Stimulated activated CD8-positive, alpha-beta memory T cell treated with anti-CD3 and anti-CD28 coated beads, Interleukin-4, amount 100 ng/mL, for 48 hours (primary cell): ENCODE measurements around the gene WEE1.
"Not testable (repeated sequence)": the region's sequence is repeated elsewhere in the genome, so short reads cannot be mapped to it uniquely, and the experiment has no call there.

Experiments used
- DNase-seq: peaks from one replicate; pipeline ENCODE4 v3.0.0-alpha.2; 2020

WEE1 gene

DNA sequence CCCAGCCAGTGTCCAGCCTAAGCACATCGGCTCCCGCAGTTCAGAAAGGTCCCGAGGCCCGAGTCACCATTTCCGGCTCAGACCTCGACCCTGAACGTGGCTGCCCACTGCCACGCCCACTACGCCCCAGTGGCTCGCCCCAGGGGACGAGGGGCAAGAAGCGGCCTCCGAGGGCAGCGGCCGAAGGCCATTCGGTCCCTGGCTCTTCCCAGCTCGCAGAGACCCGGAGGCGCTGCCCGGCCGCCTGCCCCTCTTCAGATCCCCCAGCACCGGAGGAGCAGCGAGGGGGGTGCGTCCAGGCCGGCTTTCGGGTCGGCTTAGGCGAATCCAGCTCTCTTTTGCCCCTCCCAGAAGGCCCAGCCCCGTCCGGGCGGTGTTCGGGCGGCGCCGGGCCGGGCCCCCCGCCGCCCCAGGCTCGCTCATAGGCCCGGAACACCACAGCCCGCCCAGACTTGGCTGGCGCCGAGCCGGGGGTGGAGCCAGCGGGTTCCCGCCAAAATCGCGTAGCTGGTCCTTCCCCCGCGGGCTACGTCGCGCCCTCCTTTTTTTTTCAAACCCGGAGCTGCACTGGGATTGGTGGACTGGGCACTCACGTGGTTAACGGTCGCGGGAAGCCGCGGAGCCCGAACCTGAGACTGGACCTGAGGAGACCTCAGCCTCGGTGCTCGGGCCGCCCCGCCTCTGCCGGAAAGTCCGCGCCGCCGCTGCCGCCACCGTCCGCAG is at the start of gene WEE1:
TSS of gene WEE1 (plus strand) at position 619 of the 723 bp plus-strand sequence. CDS start 264 bp downstream, outside the sequence.
- DNase-seq = peak; percentile 99

DNA sequence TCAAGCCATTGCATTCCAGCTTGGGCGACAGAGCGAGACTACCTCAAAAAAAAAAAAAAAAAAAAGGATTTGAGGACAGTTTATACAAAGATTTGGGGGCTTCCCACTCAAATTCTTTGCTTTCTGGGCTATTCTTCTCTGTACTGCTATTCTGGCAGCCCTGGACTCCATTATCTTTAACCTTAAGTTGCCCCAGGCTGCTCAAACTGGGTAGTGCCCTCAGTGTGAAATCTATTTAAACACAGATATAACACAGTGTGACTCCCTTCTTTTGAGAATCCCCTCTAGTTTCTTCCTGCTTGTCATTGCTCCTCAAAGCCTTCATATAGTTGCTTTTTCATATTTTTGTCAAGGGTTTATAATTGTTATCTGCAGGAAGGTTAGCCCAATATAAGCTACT is 49.5 kb upstream of the WEE1 start:
- no peak for DNase-seq

DNA sequence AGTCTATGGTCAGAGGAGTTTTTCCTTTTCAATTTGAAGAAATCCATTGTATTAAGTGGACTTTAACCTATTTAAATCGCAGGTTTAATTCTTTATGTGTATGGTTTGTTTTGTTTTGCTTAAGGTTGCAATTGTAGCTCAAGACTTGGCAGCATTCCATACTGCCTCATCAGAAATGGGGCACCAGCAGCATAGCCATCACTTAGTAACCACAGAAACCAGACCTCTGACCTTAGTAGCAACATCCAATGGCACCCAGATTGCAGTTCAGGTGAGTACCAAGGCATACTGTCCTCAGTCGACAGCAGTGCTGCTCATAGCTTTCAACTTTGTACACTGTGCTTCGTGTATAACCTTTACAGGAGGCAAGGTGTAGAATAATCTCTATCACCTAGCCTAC is 48.4 kb upstream of the WEE1 start:
- DNase-seq = no peak

DNA sequence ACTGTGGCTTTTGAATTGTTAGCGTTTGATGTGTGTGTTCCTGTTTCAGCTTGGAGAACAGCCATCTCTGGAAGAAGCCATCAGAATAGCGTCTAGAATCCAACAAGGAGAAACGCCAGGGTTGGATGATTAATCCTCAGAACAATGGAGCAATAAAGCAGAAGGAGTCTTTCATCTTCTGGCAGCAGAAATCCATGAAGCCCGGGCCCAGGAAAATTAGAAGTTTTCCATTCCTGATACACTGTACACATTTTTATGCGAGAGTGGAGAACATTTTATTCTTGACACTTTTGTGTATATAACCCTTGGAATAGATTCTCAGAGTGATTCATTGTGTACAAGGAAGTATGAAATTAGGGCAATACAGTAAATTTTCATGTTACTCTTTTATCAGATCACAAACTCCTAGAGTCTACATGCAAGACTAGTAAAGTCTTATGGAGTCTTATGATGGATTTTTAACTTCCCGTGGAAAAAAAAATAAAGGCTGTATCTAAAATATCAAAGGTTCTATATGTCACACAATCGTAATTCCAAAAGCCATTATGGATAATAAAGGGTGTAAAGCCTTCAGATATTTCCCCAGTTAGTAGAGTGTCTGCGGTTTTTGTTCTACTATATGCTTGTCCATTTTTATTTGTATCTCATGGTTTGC is 45.9 kb upstream of the WEE1 start:
- DNase-seq = no peak

DNA sequence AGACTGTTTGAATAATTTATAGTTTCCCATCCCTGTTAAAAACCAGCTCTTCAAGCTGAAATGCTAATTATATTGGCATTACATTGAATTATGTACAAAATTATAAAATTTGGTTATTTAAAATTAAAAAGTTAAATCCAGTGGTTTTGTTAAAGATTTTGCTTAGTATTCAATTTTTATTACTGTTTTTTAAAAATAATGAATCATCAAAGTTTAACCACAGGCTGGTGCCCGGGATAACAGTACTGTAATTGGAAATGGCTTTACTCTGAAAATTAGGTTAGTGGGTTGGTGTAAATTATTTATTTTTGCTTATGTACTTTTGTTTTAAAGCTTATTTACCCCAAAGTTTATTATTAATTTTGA is 45.4 kb upstream of the WEE1 start:
- DNase-seq = no peak

DNA sequence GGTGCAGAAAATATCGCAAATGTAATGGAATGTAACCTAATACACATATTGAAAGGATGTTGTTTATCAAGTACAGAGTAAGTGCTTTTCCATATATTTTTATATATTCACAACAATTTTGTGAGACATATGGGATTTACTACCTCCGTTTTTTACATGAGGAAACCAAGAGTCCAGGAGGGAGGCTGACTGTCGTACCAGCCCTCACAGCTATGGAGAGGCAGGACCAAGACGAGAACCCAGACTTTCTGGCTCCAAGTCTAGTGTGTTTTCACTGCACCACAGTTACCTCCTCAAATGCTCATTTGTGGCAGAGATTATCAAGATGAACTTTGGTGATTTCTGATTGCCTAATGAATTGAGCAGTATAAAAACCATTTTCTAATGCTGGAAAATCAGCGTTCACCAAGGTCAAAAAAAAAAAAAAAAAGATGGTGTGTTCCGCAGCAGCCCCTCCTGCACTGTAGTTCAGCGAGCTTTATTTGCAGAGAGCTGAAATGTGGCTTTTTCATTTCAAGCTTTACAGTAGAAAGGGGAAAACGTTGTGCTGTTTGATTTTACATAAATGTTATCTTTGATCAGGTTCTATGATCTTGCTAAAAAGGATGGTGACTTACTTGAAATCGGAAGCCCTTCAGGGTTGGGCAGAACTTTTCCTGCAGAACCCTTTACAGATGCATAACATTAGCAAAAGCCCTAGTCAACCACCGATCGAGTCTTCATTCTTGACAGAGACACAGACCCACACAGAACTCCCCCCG is 44.7 kb upstream of the WEE1 start:
- no peak for DNase-seq

DNA sequence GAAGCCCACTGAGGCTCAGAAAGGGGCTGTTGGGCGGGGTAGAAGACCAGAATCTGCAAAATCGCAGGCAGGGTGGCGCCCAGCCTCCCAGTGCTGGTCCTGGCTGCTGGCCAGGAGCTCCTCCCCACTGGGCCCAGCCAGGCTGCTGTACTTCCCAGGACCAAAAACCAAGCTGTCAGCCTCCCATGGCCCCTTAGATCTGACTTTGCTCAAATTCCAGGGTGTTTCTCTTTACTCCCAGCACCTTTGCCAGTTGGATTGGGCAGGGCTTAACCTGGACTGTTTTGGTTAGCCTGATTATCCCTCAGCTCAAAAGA is 44.2 kb upstream of the WEE1 start:
- DNase-seq = no peak

DNA sequence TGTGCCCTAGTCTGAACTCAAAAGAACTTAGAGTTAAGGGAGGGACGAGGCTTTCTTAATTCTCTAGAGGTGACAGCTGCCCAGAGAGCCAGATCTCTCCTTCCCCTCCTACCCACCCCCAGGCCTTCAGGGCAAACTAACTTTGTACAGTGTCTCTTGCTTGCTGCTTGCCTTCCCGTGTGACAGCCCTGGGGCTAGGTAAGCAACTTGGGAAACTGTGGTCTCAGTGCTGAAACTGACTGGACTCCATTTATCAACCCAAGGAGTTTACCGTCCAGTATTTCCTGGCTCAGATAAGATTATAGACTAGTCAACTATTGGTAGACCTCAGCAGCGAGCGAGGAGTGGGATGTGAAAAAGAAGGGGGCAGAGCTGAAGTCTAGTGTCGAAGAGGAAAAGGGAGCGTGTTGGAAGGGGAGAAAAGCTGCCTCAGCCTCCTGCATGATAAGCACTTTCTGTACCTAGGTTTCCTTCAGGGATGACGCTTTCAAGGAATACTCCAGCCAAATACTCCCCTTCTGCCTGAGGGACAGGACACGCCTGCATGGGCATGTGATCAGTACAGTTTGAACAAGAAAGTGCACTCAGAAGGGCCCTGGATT is 43.3 kb upstream of the WEE1 start:
- DNase-seq = no peak

DNA sequence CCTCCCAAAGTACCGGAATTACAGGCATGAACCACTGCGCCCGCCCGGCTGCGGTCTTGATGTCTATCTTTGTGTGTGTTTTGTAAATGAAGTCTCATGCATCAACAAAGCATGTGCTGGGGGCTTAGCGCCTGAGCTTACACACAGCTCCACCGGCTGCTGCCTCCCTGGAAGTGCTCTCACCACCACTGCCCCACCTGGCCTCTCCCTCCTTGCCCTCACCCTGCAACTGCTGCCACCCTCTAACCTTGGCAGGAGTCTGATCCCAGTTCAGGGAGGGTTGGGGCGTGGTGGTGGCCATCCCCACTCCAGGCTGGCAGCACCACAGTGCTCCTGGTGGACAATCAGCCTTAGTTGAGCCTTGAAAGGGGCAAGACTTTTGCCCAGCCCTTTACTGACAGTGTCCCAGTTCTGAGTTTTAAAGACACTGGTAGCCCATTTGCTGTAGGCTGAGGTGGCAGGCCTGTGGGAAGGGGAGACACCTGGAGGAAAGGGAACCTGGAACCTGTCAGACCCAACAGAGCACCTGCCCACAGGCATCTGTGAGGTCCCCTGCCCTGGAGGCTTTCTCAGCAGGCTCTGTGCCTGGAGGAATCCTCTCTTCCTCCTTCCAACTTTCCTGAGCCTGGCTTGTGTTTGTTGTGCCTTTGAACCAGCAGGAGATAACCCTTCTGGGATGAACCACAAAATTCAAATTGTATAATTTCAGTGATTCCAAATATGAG is 42.4 kb upstream of the WEE1 start:
- DNase-seq = no peak

DNA sequence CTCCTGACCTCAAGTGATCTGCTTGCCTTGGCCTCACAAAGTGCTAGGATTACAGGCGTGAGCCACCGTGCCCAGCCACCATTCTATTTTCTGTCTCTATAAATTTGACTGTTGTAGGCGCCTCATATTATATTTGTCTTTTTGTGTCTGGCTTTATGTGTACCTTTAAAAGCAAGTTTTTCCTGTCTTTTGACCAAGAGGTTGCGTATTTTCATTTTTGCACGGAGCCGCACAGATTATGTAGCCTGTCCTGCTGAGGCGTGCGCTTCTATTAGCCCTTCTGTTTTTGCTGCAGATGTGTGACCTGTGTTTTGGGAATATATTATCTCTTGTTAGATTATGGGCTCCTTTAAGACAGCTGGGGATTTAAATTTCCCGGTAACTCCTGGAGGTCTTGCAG is 40.4 kb upstream of the WEE1 start:
- no peak for DNase-seq

DNA sequence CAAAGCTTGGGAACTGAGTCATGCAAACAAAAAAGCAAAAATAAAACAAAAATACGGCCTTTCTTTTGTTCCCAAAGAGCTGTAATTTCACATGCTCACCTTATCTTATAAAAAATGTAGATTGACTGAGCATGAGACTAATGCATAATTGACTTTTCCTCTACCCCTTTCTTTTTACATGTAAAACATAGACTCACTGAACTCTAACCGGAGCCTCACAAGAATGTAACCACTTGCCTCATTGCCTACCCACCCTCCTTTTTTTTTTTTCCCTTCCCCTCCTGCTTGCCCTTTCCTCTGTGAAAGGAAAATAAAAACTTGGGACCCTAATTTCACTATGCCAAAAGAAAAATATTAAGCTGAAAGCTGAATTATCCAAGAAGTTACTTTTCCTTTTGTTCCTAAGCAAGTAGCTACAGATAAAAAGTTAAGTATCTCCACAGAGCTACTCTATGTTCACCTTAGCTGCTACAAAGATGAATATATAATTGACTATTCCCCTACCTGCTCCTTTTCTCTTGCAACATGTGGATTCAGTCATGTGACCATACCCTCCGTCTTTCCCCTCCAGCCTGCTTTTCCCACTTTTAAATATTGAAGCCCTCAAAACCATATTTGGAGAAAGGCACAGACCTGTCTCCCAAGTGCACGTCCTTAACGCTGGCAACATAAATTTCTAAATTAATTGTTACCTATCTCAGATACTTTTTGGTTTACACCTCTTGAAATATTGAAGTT is 39.6 kb upstream of the WEE1 start:
- DNase-seq = no peak

DNA sequence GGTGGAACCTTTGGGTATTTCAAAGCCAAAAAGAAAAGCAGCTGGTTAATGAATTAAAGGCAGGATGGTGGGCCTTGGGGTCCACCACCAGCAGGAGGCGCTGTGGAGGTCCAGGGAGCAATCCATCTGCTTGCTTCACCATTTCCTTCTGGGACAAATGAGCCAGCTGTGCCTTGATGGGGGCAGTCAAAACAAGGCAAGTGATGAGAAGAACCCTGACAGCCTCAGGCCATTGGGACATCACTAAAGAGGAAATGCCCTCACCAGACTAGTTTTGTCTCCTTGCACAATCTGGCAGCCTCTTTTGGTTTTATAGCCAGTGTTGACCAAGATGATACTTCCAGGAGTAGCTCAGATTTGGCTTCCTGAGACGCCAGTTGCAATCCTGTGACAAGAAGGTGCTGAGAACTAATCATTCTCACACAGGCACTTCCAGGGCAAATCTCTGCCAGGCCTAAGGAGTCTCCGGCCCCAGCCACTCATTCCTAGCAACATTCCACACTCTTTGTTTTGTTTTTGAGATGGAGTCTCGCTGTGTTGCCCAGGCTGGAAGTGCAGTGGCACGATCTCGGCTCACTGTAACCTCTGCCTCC is 38.2 kb upstream of the WEE1 start:
- DNase-seq = peak; percentile 95

DNA sequence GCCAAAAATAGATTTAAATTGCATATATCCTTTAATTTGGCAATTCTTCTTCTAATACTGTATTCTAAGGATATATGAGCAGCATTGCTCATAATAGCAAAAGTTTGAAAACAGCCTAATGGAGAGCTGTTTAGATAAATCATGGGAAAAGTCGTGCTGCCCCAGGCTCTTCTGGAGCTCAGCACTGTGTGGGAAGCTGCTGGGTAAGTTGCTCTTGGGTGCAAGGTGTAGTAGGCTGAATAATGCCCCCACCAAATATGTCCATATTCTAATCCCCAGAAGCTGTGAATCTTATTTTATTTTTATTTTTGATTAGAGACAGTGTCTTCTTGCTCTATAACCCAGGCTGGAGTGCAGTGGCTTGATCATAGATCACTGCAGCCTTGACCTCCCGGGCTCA is 34.9 kb upstream of the WEE1 start:
- DNase-seq = no peak

DNA sequence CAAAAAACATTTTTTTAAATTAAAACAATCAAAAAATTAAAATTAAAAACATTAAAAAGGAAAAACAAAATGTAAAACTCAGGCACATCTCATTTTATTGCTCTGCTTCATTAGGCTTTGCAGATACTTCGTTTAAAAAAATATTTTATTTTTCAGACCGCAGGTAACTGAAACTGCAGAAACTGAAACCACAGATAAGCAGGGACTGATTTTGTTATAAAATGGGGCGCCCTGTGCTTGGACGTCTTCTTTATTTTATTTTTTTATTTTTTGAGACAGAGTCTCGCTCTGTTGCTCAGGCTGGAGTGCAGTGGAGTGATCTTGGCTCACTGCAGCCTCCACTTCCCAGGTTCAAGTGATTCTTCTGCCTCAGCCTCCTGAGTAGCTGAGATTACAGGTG is 24.3 kb upstream of the WEE1 start:
- DNase-seq = not testable (repeated sequence)

DNA sequence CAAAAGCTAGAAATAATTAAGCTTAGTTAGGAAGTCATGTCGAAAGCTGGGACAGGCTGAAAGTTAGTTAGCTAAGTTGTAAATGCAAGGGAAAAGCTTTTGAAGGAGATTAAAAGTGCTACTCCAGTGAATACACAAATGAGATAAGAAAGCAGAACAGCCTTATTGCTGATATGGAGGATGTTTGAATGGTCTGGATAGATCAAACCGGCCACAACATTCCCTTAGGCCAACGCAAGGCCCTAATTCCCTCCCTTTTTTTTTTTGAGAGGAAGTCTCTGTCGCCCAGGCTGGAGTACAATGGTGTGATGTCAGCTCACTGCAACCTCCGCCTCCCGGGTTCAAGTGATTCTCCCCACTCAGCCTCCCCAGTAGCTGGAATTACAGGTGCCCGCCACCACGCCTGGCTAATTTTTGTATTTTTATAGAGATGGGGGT is 23.3 kb upstream of the WEE1 start:
- DNase-seq = no peak

DNA sequence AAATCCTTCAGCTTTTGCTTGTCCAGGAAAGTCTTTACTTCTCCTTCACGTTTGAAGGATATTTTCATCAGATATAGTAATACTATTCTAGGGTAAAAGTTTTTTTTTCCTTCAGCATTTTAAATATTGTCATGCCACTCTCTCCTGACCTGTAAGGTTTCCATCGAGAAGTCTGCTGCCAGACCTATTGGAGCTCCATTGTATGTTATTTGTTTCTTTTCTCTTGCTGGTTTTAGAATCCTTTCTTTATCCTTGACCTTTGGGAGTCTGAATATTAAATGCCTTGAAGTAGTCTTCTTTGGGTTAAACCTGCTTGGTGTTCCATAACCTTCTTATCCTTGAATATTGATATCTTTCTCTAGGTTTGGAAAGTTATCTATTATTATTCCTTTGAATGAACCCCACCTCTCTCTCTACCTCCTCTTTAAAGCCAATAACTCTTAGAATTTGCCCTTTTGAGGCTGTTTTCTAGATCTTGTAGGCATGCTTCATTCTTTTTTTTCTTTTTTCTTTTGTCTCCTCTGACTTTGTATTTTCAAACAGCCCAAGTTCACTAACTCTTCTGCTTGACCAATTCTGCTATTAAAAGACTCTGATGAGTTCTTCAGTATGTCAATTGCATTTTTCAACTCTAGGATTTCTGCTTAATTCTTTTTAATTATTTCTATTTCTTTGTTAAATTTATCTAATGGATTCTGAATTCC is 12.0 kb upstream of the WEE1 start:
- DNase-seq = no peak

DNA sequence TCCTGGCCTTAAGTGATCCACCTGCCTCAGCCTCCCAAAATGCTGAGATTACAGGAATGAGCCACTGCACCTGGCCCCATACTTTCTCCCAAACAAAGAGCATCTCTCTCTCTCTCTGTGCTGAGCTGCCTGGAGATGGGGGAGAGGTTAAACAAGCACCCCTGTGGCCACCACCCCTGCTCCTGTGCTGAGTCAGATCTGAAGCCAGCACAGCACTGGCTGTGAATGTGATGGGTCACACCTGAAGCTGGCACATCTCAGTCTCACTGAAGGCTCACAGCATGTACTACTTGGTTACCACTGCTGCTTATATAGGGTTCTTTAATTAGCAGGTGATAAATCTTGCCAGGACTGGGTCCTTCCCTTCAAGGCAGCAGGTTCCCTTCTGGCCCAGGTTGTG is 10.8 kb upstream of the WEE1 start:
- DNase-seq = no peak

DNA sequence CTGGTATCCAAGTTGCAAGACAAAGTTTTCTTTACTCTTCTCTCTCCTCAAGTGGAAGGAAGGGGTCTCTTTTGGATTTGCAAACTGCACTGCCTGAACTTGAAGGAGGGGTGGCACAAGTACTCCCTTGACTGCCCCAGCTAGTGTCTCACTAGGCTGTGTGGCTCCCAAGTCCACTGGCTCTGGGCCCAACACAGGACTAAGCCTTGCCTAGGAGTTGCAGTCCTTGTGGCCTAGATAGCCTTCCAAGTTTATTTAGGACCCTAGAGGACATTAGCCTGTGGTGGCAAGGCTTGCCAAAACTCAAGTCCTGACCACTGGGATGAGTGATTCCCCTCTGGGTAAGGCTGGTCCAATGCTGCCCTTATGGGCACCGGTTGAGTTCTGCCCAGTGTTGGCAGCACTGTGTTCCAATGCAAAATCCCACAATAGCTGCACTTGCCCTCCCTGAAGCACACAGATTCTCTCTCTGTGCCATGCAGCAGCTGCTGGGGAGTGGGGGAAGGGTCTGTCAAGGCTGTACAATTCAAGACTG is 10.2 kb upstream of the WEE1 start:
- no peak for DNase-seq

DNA sequence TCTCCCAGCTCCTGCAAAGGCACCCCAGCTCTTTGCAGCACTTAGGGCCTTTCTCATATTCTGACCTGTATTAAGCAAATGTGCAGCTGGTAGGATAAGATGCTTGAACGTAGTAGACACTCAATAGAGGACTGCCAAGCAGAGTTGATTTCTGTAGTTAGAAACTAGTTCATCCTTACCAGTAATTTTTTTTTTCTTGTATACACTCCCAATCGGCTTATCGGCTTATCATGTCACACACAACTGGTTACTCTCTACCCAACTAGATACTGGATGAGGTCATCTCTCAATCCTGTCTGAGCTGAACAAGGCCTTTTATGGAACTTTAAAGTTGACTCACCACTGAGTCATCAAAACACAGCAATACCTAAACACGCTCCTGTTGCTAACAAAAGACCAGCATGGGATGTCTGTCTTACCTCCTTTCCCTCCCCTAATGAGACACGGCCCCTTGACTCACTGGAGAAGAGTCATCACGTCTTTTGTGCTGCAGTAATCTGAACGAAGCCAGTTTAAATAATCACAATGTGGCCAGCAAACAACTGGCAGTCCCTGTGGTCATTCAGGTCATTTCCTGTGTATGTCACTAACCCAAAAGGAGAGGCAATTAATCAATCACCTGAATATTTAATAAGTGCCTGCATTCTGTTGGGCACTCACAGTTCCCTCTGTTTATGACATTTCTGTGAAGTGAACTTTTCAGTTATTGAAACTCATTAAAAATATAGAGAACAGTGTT is 7.5 kb upstream of the WEE1 start:
- peak; percentile 64 for DNase-seq

DNA sequence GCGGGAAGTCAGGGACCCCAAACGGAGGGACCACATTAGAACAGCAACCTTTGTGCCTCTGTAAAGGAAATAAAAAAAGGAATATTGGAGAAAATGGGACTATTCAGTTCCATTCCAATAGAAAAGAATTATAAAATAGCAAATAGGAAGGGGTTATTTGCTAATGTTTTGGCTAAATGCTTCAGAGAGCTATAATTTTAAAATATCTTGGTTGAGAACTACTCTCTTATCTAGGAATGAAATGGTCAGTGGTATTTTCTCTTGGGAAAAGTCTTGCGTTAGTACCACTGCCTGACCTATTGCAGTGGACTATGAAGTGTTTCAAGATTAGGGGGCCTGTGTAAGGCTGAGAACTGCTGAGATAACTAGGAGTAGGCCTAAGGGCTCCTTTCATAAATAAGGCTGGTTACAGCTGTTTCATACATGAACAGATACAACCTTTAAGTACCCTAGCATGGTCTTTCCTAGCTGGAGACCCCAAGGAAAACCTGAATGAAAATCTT is 6.9 kb upstream of the WEE1 start:
- no peak for DNase-seq
